GM12864 (cell line): ENCODE measurements around the gene BMP2K.

ENCODE experiments used
- DNase-seq: peaks from one replicate; pipeline ENCODE4 v3.0.0-alpha.2; 2011; ENCODE audit warnings: low read depth
- H3K4me3 ChIP-seq: 2 replicates; pipeline ENCODE4 v1.5.1; 2011; ENCODE audit warnings: mild to moderate bottlenecking, low read depth, low read length, control low read depth
- CTCF ChIP-seq: IDR thresholded peaks from 2 replicates; pipeline ENCODE4 v1.5.1; 2011; ENCODE audit warnings: low read depth, mild to moderate bottlenecking, moderate library complexity, low read length, control low read depth, inconsistent platforms; ENCODE audit errors: missing control alignments

Gene BMP2K

DNA sequence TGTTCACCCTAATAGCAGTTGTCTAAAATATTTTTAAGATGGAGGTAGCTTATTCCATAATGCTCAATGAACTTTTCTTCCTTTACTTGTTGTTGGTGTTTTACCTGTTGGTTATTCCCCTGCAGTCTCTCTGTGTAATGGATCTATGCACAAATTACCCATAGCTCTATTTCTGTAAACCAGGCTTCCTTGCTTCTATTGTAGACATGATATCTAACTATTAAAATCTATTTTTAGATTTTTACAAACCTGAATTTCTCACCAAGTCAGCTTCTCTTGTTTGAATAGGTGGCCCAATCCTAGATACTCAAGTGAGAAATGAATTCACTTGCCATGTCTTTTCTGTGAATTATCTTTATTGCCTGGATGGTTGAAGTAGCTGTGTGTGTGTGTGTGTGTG is 24.8 kb downstream of the BMP2K start:
- H3K4me3 ChIP-seq, result no peak overlapping the region
- no peak for DNase-seq
- TF ChIP-seq CTCF, result no peak

DNA sequence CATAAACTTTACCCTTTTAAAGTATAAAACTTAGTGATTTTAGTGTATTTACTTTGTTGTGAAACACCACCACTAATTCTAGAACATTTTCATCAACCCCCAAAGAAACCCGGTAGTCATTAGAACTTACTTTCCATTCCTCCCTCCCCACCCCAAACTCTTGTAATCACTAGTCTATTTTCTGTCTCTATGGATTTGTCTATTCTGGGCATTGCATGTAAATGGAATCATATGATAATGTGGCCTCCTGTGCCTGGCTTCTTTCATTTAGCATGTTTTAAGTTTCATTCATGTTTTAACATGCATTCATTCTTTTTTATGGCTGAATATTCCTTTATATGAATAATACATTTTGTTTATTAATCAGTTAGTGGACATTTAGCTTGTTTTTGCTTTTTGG is 27.8 kb downstream of the BMP2K start:
- no peak for TF ChIP-seq CTCF
- H3K4me3 ChIP-seq, result no peak overlapping the region
- no peak for DNase-seq

- DNase-seq, result no peak
- no peak overlapping the region for H3K4me3 ChIP-seq
- TF ChIP-seq CTCF, result no peak
Measured at GRCh38 chr4:78806943-78807460, 30.9 kb downstream of the BMP2K start.

GRCh38 chr4:78809295-78809694 is 33.1 kb downstream of the BMP2K start:
- TF ChIP-seq CTCF, result no peak
- H3K4me3 ChIP-seq, result no peak overlapping the region
- no peak for DNase-seq

DNA sequence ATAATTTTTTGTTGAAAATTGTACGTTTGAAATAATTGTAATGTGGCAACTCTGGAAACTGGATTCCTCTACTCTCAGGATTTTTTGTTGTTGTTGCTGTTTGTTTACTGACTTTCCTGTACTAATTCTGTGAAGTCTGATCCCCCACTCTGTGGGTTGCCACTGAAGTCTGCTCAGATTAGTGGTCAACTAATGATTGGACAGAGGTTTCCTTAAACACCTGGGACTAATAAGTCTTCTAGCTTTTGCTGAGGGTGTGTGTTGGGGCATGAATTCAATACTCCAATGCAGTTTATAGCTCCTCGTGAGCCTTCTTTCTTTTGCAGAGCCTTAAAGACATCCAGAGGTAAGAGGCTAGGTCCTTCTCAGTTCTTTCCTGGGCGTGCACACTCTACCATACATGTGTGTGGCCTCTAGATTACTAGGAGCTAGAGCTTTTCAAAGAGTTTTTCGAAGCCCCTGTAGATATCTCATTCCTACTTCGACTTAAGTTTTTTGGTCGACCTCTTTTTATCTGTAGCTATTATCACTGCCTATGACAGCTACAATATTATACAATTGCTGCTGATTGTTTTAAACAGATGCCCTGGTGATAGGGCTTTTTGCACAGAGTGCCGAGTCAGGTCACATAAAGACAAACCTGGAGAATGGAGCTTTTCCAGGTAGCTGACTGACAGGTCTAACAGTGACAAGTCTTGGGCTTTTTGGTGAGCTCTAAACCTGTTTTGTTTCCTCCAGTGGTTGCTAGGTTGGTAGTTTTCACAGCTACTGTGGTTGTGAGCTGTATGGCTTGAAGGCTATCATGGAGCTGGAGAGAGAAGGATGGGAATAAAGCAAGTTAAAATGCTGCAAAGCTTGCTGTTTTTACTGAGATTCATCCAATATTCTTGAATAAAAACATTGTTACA is 34.0 kb downstream of the BMP2K start:
- H3K4me3 ChIP-seq, result no peak overlapping the region
- no peak for DNase-seq
- no peak for TF ChIP-seq CTCF

DNA sequence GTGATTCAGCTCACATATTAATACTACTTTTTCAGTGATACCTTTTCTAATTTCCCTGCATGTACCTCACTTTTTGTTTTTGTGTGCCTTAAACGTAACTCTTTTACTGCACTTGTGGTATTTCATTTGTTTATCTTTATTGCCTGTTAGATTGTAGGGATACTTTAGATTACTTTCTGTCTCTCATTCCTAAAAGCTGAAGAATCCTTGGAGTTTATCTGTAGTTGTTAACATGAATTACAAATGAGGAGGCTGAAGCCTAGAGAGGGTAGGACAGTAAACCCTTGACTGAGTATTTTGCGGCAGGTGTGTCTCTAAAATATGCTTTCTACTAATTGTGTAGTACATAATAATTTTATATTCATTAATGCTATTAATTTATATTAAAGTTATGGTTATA is 34.9 kb downstream of the BMP2K start:
- no peak overlapping the region for H3K4me3 ChIP-seq
- TF ChIP-seq CTCF, result no peak
- DNase-seq, result no peak
